Measurements from ENCODE around the gene IGF2R.
A peak's percentile ranks its signal among the peaks of the same experiment; 100 is the strongest.

The IGF2R gene

GRCh38 chr6:160050022-160050421 is 81.1 kb downstream of the IGF2R start:
- no peak for DNase-seq

- no peak for DNase-seq
Measured at GRCh38 chr6:160051390-160051789, 82.5 kb downstream of the IGF2R start.

- DNase-seq, result no peak
Measured at GRCh38 chr6:160054271-160054670, 85.4 kb downstream of the IGF2R start.

- no peak for DNase-seq
Measured at GRCh38 chr6:160054913-160055312, 86.0 kb downstream of the IGF2R start.

GRCh38 chr6:160055378-160055777 is 86.5 kb downstream of the IGF2R start:
- no peak for DNase-seq

- DNase-seq, result no peak
Measured at GRCh38 chr6:160055813-160056212, 86.9 kb downstream of the IGF2R start.

GRCh38 chr6:160057080-160057479 is 88.2 kb downstream of the IGF2R start:
- no peak for DNase-seq

GRCh38 chr6:160058603-160059215 is 89.8 kb downstream of the IGF2R start:
- no peak for DNase-seq

- DNase-seq, result no peak
Measured at GRCh38 chr6:160060221-160060620, 91.3 kb downstream of the IGF2R start.

GRCh38 chr6:160060920-160061447 is 92.1 kb downstream of the IGF2R start:
- DNase-seq, result no peak

- DNase-seq, result no peak
Measured at GRCh38 chr6:160063771-160064413, 95.0 kb downstream of the IGF2R start.

- no peak for DNase-seq
Measured at GRCh38 chr6:160065200-160065599, 96.3 kb downstream of the IGF2R start.

GRCh38 chr6:160067564-160067963 is 98.7 kb downstream of the IGF2R start:
- DNase-seq, result no peak

GRCh38 chr6:160068346-160068745 is 99.5 kb downstream of the IGF2R start:
- no peak for DNase-seq

GRCh38 chr6:160069050-160069454 is 100.2 kb downstream of the IGF2R start:
- no peak for DNase-seq

- DNase-seq, result no peak
Measured at GRCh38 chr6:160069459-160069858, 100.6 kb downstream of the IGF2R start.

GRCh38 chr6:160070427-160070826 is 101.5 kb downstream of the IGF2R start:
- DNase-seq, result no peak

GRCh38 chr6:160070831-160071230 is 101.9 kb downstream of the IGF2R start:
- no peak for DNase-seq

- DNase-seq, result peak in 1 of 2 experiments; percentile 9
Measured at GRCh38 chr6:160071805-160072690, 103.2 kb downstream of the IGF2R start.

- no peak for DNase-seq
Measured at GRCh38 chr6:160073272-160073671, 104.4 kb downstream of the IGF2R start.

GRCh38 chr6:160076009-160076408 is 107.1 kb downstream of the IGF2R start:
- no peak for DNase-seq

- no peak for DNase-seq
Measured at GRCh38 chr6:160077024-160077423, 108.1 kb downstream of the IGF2R start.

- no peak for DNase-seq
Measured at GRCh38 chr6:160077526-160077925, 108.6 kb downstream of the IGF2R start.

All from AML-193 (cell line).